ENCODE measurements around the gene ZNF687.

ZNF687 gene

DNA sequence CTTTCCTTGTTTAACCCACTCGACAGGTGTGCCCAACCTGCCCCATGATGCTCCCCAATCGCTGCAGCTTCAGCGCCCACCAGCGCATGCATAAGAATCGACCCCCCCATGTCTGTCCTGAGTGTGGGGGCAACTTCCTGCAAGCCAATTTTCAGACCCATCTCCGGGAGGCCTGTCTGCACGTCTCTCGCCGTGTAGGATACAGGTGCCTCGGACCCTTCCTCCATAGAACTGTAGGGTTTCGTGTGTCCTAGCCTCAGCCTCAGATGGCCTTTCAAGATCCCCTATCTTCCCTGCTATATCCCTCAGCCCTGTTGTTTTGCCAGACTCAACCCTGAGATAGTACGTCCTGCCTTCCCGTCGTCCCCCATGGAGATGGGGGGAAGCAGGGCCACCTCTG, 6.4 kb downstream of the ZNF687 start:
- TF ChIP-seq, protein P1, sequence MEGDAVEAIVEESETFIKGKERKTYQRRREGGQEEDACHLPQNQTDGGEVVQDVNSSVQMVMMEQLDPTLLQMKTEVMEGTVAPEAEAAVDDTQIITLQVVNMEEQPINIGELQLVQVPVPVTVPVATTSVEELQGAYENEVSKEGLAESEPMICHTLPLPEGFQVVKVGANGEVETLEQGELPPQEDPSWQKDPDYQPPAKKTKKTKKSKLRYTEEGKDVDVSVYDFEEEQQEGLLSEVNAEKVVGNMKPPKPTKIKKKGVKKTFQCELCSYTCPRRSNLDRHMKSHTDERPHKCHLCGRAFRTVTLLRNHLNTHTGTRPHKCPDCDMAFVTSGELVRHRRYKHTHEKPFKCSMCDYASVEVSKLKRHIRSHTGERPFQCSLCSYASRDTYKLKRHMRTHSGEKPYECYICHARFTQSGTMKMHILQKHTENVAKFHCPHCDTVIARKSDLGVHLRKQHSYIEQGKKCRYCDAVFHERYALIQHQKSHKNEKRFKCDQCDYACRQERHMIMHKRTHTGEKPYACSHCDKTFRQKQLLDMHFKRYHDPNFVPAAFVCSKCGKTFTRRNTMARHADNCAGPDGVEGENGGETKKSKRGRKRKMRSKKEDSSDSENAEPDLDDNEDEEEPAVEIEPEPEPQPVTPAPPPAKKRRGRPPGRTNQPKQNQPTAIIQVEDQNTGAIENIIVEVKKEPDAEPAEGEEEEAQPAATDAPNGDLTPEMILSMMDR (conservative IDR thresholded peaks at IDR 0.05; ENCODE audit: low read depth, low read length) = no peak
- H3K4me3 ChIP-seq (ENCODE audit: low read length) = no peak overlapping the region
- no peak for DNase-seq (ENCODE audit: low read depth)

DNA sequence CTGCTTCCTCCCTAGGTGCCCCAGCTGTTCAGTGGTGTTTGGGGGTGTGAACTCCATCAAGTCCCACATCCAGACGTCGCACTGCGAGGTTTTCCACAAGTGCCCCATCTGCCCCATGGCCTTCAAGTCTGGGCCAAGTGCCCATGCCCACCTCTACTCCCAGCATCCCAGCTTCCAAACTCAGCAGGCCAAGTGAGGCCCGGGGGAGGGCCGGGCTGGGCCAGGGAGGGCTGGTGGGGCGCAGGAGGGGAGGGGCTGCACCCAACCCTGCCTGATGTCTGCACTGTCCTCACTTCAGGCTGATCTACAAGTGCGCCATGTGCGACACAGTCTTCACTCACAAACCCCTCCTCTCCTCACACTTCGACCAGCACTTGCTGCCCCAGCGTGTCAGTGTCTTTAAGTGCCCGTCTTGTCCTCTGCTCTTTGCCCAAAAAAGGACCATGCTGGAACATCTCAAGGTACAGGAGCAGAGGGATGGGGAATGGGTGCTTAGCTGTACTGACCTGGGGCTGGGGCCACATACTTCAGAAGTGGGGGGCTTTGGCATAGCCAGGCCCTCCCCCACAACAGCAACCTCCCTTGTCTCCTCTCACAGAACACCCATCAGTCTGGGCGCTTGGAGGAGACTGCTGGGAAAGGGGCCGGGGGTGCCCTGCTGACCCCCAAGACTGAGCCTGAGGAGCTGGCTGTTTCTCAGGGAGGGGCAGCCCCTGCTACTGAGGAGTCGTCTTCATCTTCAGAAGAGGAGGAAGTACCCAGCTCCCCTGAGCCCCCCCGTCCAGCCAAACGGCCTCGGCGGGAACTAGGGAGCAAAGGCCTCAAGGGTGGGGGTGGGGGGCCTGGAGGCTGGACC, 7.2 kb downstream of the ZNF687 start:
- DNase-seq (ENCODE audit: low read depth) = no peak
- TF ChIP-seq, protein P1 (conservative IDR thresholded peaks at IDR 0.05; ENCODE audit: low read depth, low read length) = no peak
- no peak overlapping the region for H3K4me3 ChIP-seq (ENCODE audit: low read length)

DNA sequence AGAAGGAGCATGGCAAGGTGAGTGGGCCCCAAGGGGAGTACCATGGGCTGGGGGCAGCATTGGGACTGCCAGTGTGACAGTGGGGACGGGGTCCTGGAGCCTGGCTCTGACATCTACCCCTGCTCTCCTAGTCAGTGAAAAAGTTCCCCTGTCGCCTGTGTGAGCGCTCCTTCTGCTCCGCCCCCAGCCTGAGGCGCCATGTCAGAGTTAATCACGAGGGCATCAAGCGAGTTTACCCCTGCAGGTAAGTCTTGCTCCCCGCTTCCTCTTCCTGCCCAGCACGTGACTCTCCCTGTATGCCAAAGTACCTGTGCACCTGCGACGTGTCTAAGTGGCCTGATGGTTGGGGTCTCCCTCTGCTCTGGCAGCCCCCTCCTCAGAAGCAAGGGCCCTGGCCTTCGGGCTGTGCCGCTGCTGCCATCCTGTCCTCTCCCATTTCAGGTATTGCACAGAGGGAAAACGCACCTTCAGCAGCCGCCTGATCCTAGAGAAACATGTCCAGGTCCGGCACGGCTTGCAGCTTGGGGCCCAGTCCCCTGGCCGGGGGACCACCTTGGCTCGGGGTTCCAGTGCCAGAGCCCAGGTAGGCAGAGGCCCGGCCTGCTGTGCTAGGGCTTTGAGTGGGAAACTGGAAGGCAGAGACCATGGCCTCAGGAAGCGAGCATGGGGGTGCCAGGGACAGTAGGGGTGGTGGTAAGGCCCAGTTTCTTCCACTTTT, 8.1 kb downstream of the ZNF687 start:
- H3K4me3 ChIP-seq (ENCODE audit: low read length) = no peak overlapping the region
- DNase-seq (ENCODE audit: low read depth) = no peak
- TF ChIP-seq, protein P1 (conservative IDR thresholded peaks at IDR 0.05; ENCODE audit: low read depth, low read length) = no peak

DNA sequence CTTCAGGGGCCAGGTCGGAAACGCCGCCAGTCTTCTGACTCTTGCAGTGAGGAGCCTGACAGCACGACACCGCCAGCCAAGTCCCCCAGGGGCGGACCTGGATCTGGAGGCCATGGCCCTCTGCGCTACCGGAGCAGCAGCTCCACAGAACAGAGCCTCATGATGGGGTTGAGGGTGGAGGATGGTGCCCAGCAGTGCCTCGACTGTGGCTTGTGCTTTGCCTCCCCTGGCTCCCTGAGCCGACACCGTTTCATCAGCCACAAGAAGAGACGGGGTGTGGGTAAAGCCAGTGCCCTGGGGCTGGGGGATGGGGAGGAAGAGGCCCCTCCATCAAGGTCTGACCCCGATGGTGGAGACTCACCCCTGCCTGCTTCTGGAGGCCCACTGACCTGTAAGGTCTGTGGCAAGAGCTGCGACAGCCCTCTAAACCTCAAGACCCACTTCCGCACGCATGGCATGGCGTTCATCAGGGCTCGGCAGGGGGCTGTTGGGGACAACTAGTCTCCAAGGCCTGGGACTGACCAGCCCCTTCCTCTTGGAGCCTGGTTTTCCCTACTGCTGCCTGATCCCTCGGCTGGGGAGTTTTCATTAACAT, 8.7 kb downstream of the ZNF687 start:
- no peak for DNase-seq (ENCODE audit: low read depth)
- TF ChIP-seq, protein P1 (conservative IDR thresholded peaks at IDR 0.05; ENCODE audit: low read depth, low read length) = no peak
- no peak overlapping the region for H3K4me3 ChIP-seq (ENCODE audit: low read length)

DNA sequence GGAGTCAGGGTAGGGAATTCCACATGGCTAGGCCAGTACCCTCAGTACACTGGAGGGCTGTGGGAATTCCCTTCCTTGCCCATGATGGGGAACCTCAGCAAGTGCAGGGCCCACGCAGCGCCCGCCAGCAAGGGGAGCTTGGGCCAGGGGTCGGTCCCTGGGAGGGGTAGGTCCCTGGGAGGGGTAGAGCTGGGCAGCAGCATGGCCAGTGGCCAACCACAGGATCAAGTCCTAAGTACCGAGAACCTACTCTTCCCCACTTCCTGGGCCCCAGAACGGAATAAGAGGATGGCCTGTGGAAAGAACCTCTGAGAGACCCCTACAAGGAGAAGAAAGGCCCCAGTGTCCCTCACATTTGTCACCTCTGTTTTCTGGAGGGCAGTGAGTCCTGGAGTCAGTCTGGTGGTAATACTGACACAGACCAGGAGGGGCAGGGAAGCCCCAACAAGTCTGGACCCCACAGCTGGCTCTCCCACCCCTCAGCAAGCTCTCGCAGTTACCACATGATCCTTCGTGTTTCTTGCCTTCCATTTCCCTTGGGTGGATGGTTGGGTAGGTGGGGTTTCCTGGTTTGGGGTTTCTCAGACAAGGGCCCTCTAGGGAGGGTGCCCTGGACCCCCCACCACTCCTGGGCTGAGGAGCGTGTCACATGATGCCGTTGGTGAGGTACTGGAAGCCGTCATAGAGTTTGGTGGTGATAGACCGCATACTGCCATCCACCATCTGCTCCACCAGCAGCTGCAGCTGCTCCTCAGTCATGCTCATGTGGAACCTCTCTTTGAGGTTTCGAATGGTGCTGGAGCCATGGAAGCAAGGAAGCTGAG, 10.3 kb downstream of the ZNF687 start:
- no peak for DNase-seq (ENCODE audit: low read depth)
- TF ChIP-seq, protein P1 (conservative IDR thresholded peaks at IDR 0.05; ENCODE audit: low read depth, low read length) = peak; percentile 7
- H3K4me3 ChIP-seq (ENCODE audit: low read length) = no peak overlapping the region

DNA sequence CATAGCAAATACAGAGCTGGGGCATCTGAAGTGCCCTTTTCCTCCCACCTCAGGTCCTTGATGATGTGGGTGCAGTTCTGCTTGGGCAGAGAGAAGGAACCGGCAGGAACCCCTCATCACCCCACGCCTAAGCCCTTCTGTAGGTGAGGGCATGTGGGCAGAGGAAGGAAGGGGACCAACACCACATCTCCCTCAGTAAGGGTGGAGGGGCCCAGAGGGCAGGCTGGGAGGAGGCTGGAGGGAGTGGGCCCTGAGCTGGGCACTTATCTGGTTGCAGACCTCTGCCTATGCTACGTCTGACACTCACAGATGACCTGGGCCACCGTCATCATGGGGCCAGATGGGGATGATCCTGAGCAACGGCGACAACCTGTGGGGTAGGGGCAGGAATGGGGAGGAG, 11.0 kb downstream of the ZNF687 start:
- DNase-seq (ENCODE audit: low read depth) = no peak
- H3K4me3 ChIP-seq (ENCODE audit: low read length) = no peak overlapping the region
- TF ChIP-seq, protein P1 (conservative IDR thresholded peaks at IDR 0.05; ENCODE audit: low read depth, low read length) = no peak
